ENCODE measurements around the gene SVEP1. TPM values are rescaled to one million over a fixed set of nuclear protein-coding genes. Genes with fewer than 3 reads are reported as not detected.
A peak's percentile ranks its signal among the peaks of the same experiment; 100 is the strongest.

SVEP1 gene
- total RNA-seq, 4 donors from 2014 or later = 37.2 to 70.4 (median 58.4) TPM

GRCh38 chr9:110555551-110556331 is 23.8 kb downstream of the SVEP1 start:
- TF ChIP-seq POLR2AphosphoS5 (IDR thresholded peaks at IDR 0.05) (peak; percentile 96), CTCF (IDR thresholded peaks at IDR 0.05) (no peak)
- Histone ChIP-seq H3K36me3 (no peaks in the 10 kb centered on the region), H3K27me3 (no peaks in the 10 kb centered on the region), H3K4me1 (peaks cover 10 to 49% (median 11%) of the 10 kb centered on the region in 3 donors), H3K27ac (peak overlapping the region; percentile 70 to 88 (median 76)), H3K4me3 (no peak overlapping the region), H3K9me3 (no peaks in the 10 kb centered on the region)
- WGBS, 2 donors (ENCODE audit: low coverage in 1 of 2) = 3 to 13% methylated on average over 5 to 6 of the region's 6 CpGs
- peak; percentile 91 for ATAC-seq

- Histone ChIP-seq H3K9me3 (no peaks in the 10 kb centered on the region), H3K36me3 (no peaks in the 10 kb centered on the region), H3K4me1 (peaks cover 0 to 36% (median 17%) of the 10 kb centered on the region in 3 donors), H3K27ac (peak overlapping the region in 3 of 4 donors; percentile 4 to 25 (median 22)), H3K27me3 (no peaks in the 10 kb centered on the region), H3K4me3 (no peak overlapping the region)
- peak; percentile 59 for ATAC-seq
- 61 to 100% methylated on average over 2 to 5 of the region's 5 CpGs for WGBS, 2 donors (ENCODE audit: low coverage in 1 of 2)
- no peak for TF ChIP-seq EP300 (IDR thresholded peaks at IDR 0.05)
- TF ChIP-seq POLR2A (IDR thresholded peaks at IDR 0.05) = no peak
- no peak for TF ChIP-seq POLR2AphosphoS5 (IDR thresholded peaks at IDR 0.05)
- TF ChIP-seq CTCF (IDR thresholded peaks at IDR 0.05) = no peak
Observed at GRCh38 chr9:110546411-110546871, 33.1 kb downstream of the SVEP1 start.

GRCh38 chr9:110545705-110546104 is 33.8 kb downstream of the SVEP1 start:
- H3K27me3 ChIP-seq = no peaks in the 10 kb centered on the region
- WGBS, 2 donors (ENCODE audit: low coverage in 1 of 2) = 50 to 80% methylated on average over 1 to 2 of the region's 2 CpGs
- H3K27ac ChIP-seq = peak overlapping the region in 3 of 4 donors; percentile 4 to 25 (median 22)
- TF ChIP-seq POLR2AphosphoS5 (IDR thresholded peaks at IDR 0.05) = no peak
- no peak for TF ChIP-seq EP300 (IDR thresholded peaks at IDR 0.05)
- TF ChIP-seq CTCF (IDR thresholded peaks at IDR 0.05) = no peak
- TF ChIP-seq POLR2A (IDR thresholded peaks at IDR 0.05) = no peak
- peaks cover 0 to 33% (median 17%) of the 10 kb centered on the region in 3 donors for H3K4me1 ChIP-seq
- no peak overlapping the region for H3K4me3 ChIP-seq
- no peak for ATAC-seq
- H3K36me3 ChIP-seq = no peaks in the 10 kb centered on the region
- no peaks in the 10 kb centered on the region for H3K9me3 ChIP-seq

- ATAC-seq = no peak
- TF ChIP-seq POLR2AphosphoS5 (IDR thresholded peaks at IDR 0.05) (no peak), EP300 (IDR thresholded peaks at IDR 0.05) (no peak), POLR2A (IDR thresholded peaks at IDR 0.05) (no peak), CTCF (IDR thresholded peaks at IDR 0.05) (no peak)
- H3K27ac ChIP-seq = peak overlapping the region in 2 of 4 donors; percentile 14
- WGBS, 2 donors (ENCODE audit: low coverage in 1 of 2) = 40 to 60% methylated on average over 1 to 2 of the region's 2 CpGs
- H3K4me1 ChIP-seq = peaks cover 1 to 40% (median 18%) of the 10 kb centered on the region in 3 donors
- no peaks in the 10 kb centered on the region for H3K9me3 ChIP-seq
- H3K4me3 ChIP-seq = no peak overlapping the region
- H3K27me3 ChIP-seq = no peaks in the 10 kb centered on the region
- no peaks in the 10 kb centered on the region for H3K36me3 ChIP-seq
Observed at GRCh38 chr9:110543631-110544051, 35.9 kb downstream of the SVEP1 start.

- no peak for TF ChIP-seq CTCF (IDR thresholded peaks at IDR 0.05)
- no peak for TF ChIP-seq EP300 (IDR thresholded peaks at IDR 0.05)
- no peak for TF ChIP-seq POLR2A (IDR thresholded peaks at IDR 0.05)
- no peak for TF ChIP-seq POLR2AphosphoS5 (IDR thresholded peaks at IDR 0.05)
- no peak overlapping the region for H3K4me3 ChIP-seq
- 75 to 84% methylated on average over 2 of the region's 2 CpGs for WGBS, 2 donors (ENCODE audit: low coverage in 1 of 2)
- H3K4me1 ChIP-seq = peaks cover 5 to 47% (median 17%) of the 10 kb centered on the region in 3 donors
- no peak for ATAC-seq
- H3K36me3 ChIP-seq = no peaks in the 10 kb centered on the region
- H3K27ac ChIP-seq = no peak overlapping the region
- H3K9me3 ChIP-seq = no peaks in the 10 kb centered on the region
- H3K27me3 ChIP-seq = no peaks in the 10 kb centered on the region
Observed at GRCh38 chr9:110541950-110542349, 37.6 kb downstream of the SVEP1 start.

All from gastroesophageal sphincter (tissue), 4 donors.